NCI-H446 (cell line): ENCODE measurements around the gene TCHP.

Experiments
- DNase-seq, 2 experiments: peaks; one replicate each; lab custom pipeline; 2025; lab: John Stamatoyannopoulos, UW

TCHP gene

DNA sequence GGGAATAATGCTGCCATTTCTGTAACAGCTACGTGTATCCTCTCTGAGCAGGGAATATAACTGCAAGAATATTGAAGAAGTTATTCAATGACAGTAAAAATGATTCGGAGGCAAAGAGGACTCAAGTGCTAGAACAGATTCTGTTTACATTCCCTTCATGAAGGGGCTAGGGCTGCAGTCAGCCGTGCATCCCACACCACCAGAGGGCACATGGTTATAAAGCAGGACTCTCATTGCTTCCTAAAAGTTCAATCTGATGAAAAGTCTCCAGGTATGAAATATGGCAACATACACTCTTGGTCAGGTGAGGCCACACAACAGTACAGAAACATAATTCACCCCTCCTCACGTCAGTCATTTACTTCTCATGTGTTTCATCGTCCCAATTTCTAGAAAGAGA lies 34.0 kb downstream of the TCHP start:
- DNase-seq = no peak

DNA sequence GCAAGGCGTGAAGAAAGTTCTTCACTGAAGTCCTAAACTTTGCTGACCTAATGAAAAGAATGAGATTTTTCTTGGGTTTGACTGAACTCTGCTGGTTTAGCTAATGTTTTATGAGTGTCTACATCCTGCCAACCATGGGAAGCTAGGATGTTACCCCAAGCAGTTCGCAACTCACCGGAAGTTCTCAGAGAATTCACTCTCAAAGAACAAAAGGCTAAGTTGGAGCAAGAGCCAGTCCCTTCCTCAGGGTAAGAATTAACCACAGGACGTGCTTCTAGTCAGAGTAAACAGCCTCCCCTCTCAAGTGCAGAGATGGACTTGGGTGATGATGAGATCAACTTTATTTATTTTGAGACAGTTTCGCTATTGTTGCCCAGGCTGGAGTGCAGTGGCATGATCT lies 37.3 kb downstream of the TCHP start:
- no peak for DNase-seq

DNA sequence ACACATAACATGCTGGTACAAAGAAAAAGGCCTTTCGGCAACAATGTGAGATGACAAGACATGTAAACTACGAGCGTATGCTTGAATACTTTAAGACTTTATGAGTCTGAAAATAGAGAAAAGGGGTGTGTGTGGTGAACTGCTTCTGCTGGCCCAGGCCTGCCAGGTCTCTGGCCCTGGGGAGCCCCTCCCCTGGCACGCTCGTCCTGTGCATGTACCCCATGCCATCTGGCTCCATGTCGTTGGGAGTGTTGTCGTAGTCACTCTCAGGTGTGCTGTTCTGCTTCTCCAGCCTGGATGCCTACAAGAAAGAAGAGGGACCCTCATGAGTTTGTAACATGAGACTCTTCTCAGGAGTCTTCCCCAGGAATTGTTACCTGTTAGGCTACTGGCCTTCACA lies 38.9 kb downstream of the TCHP start:
- no peak for DNase-seq

DNA sequence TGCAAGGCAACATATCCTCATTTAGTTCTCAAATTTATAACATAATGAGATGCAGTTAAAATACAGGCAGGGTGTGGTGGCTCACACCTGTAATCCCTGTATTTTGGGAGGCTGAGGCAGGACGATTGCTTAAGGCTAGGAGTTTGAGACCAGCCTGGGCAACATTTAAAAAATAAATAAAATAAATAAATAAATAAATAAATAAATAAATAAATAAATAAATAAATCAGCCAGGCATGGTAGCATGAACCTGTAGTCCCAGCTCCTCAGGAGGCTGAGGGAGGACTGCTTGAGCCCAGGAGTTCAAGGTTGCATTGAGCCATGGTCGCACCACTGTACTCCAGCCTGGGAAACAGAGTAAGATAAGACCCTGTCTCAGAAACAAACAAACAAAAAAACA lies 39.4 kb downstream of the TCHP start:
- no peak for DNase-seq

DNA sequence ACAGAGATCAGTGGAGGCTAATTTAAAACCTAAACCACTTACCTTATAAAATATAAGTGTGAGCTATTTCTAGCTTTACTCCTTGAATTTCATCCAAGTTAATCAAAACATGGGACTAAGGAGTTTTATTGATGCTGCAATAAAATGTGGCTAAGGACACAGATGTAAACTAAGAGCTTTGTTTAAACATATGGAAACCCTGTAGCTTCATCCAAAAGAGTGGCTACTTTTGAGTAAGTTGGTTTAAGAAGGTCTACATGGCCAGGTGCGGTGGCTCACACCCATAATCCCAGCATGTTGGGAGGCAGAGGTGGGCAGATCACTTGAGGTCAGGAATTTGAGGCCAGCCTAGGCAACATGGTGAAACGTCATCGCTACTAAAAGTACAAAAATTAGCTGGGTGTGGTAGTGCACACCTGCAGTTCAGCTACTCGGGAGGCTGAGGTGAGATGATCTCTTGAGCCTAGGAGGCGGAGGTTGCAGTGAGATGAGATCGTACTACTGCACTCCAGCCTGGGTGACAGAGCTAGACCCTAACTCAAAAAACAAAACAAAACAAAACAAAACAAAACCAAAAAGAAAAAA lies 40.4 kb downstream of the TCHP start:
- no peak for DNase-seq

DNA sequence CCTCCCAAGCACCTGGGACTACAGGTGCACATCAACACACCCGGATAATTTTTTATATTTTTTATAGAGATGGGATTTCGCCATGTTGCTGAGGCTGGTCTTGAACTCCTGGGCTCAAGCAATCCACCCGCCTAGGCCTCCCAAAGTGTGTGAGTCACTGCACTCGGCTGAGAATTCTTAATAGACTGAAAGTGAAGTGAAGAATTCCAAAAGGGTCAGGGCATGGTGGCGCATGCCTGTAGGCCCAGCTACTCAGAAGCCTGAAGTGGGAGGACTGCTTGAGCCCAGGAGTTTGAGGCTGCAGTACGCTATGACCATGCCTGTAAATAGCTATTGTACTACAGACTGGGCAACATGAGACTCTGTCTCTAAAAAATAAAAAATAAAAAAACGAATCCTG lies 43.7 kb downstream of the TCHP start:
- no peak for DNase-seq

DNA sequence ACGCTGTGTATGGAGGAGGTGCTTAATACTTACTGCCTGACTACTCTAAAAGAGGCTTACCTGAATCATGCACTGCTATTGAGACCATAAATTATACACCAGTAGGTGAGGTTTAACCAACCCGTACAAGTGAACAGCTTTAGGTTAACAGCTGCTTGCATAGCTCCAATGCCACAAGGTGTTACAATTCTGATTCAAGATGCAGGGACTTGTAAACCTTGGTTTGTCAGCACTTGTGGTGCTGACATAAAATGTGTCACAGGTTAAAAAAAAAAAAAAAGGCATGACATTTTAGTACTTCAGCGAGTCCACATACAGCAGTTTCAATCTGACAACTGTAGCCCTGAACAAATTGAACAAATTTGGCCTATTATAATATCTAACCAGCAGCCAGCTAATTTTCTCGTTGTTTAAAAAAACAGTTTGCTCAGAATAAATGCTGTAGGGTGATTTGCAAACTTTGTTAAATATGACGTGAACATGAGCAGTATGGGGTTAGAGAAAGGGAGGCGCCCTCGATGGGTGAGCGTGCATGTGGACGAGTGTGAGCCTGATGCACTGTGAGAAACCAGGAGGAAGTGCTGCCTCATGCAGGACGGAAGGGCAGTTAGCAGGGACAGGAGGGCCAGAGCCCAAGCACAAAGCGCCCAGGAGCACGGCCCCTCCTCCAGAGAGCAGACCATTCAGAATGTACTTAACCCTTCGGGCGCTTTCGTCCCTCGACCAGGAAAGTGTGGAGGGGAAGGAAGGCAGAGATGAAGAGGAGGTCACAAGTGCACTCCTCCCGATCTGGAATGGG lies 44.7 kb downstream of the TCHP start:
- DNase-seq = no peak

DNA sequence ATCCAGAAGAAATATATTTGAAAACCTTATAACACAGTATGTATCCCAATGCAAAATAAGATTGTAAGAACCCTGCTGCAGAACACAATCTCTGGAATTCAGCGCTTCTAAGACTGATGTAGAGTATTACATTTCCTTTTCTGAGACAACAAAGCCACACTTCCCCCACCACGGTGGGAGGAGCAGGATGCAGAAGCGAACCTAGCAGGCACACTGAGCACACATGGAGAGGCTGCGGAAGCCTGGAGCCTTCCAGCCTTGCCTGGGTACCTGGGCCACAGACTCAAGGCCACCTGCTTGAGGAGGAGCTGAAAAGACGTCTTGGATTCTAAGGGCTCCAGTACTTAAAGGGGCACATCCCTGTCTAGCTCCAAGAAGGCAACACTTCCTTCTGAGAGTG lies 46.4 kb downstream of the TCHP start:
- no peak for DNase-seq

DNA sequence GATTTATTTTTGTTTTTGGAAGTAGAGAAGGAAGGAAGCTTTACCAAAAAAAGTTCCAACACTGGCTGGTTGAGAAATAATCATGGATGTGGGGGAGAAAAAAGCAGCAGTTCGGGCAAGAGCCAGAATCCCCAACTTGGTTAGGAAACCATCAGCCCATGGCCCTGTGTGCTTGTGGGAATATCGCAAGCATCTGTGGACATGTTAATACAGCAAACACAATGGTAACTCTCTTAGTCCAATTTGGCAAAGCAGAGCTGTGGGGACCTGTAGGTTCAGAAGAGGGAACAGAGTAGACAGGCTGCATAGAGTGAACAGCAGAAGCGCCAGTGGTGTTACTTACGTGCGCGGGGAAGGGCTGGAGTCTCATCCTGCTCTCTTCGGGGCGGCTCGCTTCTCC lies 46.8 kb downstream of the TCHP start:
- DNase-seq = no peak

DNA sequence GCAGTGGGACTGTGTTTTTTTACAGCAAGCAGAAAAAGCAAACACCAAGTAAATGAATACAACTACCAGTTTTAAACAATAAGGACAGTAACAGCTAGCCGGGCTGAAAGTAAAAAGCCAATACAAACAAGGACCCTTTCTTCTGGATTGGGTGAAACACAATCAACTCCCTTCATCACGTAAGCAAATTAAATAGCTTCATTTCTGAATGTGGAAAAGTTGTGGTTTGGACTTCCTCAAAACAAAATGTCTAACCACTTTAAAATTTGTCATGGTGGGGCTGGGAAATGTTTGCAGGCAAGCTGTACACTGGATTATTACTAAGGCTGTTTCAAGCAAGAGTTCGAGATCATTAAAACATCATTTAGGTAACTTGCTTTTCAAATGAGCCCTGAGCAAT lies 47.4 kb downstream of the TCHP start:
- no peak for DNase-seq

DNA sequence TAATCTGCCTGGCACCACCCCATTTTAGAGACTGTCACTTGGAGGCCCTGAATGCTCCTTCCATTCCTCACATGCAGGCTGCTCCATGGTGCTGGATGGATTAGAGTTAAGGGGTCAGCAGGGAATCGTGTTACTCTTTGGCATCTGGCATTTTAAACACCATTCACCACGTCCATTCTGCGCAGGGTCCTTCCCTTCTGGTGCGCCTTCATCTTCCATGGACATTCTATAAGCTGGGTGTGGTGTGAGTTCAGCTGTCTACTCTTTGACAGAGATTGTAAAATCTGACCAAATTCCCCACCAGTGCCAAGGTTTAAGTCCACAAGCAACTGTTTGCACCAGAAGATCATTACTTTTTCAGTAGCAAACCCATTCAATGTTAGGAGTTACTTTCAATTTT lies 48.3 kb downstream of the TCHP start:
- no peak for DNase-seq

DNA sequence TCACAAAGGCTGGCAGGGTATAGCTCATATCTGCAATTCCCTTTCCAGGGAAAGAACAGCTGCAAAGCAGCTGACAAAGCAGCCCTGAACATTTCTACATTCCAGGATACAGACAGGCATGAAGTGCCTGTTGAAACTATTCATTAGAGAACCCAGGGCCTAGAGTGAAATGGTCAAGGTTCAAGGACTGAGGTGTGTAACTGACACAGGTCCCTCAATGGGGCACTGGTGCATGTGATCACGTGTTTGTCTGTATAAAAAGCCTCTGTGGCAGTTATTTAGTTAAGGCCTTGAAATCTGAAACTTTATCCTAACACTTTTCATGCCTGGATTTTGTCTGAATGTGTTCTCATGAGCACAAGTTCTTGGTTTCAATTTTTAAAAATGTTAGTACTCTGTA lies 49.0 kb downstream of the TCHP start:
- DNase-seq = no peak

DNA sequence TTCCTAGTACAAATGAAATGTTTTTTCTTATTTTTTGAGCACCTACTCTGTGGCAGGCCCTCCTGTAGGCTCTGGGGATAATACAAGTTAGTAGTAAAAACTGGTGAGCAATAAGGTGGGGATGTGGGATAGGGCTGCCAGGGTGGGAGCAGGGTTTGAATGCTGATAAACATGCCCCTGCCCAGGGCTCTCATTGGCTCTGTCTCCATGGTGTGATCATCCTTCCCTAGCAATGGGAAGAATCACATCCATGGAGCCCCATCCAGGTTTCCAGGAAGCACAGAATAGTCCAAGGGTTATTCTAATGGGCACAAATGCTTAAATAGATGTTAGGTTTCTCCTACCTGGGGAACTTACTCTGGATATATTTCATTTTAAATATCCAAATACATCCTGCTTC lies 50.6 kb downstream of the TCHP start:
- no peak for DNase-seq

DNA sequence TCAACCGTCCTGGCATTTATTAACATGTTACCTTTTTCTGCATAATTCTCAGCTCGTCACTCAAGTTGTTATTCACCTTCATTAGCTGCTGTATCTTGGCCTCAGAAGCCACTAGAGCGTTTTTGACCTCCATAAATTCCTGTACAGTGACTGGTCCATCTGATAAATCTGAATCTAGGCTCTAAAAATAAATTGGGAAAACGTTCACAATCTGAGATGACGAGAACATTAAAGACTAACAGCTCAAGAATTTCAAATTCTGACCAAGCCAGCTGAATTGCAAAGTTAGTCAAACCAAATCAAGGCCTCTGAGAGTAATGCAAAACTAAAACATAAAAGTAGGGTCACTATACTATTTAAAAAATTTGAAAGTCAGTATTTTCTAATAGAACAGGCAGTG lies 51.1 kb downstream of the TCHP start:
- DNase-seq = no peak

DNA sequence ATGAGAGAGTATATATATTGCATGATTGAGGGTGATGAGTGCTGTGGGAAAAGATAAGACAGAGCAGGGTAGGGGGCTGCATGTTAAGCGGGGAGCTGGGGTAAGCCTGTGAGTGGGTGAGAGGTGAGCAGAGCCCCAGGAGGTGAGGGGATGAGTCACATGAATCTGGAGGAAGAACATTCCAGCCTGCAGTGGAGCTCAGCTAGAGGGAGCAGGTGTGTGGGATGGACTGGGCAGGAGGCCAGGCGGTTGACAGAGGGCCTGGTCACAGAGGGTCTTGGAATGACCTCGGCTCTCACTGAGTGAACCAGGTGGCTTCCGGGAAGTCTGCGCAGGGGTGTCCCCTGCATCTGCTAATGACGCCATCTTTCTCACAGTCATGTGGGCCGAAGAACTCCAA lies 51.7 kb downstream of the TCHP start:
- no peak for DNase-seq

DNA sequence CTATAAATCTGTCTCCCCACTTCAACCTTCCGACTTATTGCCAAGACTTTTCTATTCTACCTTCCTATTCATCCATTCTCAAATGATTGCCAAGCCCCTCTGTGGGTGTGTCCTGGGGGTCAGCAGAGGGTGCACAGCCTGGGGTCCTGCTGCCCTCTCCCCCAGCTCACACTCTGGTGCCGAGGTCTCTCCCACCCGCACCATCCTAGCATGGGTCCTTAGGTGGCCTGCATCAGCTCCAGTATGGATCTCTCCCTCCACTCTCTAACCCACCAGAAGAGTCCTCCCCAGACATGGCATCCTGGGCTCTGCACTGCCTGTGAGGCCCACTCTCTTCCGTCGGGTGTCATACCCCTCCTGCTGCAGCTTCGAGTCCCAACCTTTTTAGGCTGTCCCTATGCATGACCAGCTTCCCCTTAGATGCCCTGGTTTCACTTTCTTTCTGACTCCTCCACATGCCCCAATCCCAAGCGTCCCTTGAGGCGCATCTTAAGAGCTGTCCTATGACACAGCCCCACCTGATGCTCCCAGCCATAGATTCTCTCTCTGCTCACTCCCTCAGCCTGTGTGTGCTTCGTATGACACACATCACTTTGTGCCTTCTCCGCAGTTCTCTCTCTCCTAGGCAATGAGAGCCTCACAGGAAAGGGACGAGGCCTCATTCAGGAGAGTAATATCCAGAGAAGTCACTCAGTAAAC lies 52.2 kb downstream of the TCHP start:
- no peak for DNase-seq

DNA sequence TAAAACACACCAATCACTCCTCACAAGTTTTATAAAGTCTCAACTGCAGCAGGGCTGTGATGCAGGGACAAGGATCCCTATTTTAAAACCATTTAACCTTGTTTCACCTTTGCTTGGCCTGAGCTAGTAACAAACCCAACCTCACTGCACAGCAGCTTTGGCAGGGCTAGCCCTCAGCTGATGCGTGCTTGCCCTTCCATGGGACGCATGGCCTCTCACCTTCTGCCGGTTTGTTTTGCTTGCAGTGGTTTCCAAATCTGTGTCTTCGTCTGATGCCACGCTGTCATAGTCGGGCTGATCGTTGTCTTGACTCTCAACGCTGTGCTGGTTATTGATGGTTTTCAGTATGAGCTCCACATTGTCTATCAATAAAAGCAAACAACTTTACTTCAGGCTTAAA lies 52.8 kb downstream of the TCHP start:
- no peak for DNase-seq

DNA sequence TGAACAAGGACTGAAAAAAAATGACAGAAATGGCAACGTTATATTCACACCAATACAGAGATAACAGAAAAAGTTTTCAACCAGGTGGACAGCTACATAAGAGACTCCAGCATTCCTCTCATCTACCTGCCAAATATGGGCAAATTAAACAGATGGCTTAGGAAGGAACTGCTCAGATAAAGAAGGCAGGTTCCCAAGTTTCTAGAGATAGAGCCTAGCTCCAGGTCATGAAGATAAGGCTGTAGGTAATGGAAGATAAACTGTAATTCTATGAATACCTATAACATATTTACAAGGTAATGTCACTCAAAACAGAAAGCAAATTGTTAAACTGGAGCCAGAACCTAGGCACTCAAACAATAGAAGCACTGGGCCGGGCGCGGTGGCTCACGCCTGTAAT lies 53.6 kb downstream of the TCHP start:
- no peak for DNase-seq

DNA sequence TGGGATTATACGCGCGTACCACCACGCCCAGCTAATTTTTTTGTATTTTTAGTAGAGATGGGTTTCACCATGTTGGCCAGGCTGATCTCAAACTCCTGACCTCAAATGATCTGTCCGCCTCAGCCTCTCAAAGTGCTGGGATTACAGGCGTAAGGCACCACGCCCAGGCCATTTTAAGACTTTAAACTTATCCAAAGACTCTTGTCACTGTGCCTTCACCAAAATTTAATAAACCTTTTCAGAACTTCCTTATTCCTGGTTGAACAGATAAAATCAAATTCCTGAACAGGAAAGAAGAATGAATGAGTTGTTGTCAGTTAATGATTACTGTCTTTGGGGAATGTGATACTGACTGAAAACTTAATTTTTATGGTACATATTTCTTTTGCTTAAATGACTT lies 58.3 kb downstream of the TCHP start:
- DNase-seq = no peak

DNA sequence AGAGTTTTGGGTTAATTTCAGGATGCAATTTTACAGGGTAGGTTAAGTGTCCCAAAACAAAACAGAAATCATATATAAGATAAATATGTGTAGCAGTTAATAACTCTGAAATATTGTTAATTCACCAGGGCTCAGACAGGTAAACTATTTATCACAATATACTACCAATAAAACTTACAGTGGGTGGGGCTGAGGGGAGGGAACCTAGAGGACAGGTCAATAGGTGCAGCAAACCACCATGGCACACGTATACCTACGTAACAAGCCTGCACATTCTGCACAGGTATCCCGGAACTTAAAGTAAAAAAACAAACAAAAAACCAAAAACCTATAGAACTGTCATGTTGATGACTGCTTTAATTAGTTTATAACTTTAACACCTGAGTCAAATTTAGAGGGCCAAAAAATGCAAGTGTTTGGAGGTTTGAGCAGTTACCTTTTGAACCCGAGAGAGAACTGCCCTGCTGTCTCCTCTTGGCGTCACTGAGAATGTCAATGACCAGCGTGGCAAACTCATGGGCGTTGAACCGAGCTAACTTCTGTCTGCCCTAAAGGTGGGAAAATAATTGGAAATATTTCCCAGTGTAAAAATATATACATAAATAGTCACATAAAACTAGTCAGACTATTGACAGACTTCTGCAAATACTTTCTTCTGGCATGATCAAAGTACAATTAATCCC lies 59.5 kb downstream of the TCHP start:
- DNase-seq = no peak

DNA sequence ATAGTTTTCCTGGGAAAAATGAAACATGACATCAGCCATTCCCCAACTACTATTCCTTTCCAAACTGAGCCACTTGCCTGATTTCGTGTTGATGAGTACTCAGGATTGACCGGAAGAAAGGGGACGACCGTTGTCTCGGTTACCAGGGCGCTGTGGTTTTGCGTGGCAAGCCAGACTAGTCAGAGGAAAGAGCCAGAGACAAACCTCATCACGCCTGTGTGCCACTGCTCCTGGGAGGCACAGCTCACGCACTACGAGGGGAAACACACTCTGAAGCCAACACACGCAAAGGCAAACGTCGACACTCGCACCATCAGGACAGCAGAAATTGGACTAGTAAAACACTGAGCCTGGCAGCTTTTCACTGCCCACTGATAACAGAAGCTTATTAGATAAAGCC lies 61.1 kb downstream of the TCHP start:
- DNase-seq = no peak

DNA sequence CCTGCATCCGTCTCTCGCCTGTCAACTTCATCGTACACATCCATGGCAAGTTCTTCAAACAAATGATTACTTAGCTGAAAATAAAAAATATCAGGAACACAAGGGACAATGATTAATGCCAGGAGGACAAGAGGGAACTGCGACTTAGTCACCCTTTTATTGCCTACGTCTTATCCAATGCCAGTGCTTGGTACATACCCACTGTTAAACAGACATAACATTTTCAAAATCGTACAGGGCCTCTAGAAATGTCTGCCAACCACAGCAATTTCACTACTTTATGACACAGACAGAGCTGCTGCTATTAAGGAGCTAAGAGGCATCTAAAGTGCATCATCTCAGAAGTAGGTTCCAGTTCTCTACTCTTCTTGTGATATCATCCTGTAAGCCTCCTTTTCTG lies 61.5 kb downstream of the TCHP start:
- DNase-seq = no peak

DNA sequence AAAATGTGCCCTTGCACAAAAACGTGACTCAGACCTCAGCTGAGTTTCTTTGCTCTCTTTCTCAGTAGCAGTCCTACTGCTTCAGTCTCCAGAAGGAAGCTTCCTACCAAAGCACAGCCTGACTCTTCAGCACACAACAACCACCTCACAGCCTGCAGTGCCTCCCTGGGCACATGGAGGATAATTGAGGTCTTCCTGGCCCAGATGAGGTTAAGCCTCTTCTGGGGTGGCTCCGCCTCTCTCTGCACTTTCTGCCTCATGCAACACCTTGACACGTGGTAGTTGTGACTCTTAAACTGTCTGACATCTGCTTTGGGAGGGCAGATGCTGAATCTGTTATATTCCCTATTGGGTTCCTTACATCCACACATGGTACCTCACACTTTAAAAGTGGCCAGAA lies 62.3 kb downstream of the TCHP start:
- DNase-seq = no peak
